ENCODE data around the gene MTFMT. TPM values are rescaled to one million over a fixed set of nuclear protein-coding genes. Genes with fewer than 3 reads are reported as not detected.

MTFMT gene
- total RNA-seq, 1 donor from 2014 or later = 13.5 TPM

DNA sequence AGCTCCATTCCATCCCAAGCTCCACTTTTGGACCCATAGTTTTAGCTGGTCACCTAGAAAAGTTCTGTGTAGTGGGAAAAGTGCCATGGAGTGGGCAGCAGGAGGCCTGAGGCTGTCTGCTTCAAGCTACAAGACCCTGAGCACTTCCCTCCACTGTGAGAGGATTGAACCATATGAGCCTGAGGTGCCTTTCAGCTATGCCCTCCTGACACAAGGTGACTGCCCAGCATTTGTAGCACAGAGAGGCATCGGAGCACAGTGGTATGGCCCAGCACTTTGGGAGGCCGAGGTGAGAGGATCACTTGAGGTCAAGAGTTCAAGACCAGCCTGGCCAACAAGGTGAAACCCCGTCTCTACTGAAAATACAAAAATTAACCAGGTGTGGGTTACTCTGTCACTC lies 43.2 kb upstream of the MTFMT start:
- no peaks in the 10 kb centered on the region for H3K36me3 Mint-ChIP-seq (ENCODE audit: low read depth)
- H3K4me3 Mint-ChIP-seq = no peak overlapping the region
- ChIA-PET POLR2A (no interaction called here), CTCF (interaction anchor here (1.4 kb wide), 1 partner anchor 39 kb away, joined by 3 read pairs; no protein-coding TSS in a partner anchor)
- H3K27me3 Mint-ChIP-seq = peaks cover 20% of the 10 kb centered on the region
- DNase-seq (no peak), ATAC-seq (ENCODE audit: low read depth) (no peak)
- intact Hi-C loops (cut with micrococcal nuclease) = no loop called here
- no peaks in the 10 kb centered on the region for H3K9me3 Mint-ChIP-seq
- TF ChIP-seq, protein P1, sequence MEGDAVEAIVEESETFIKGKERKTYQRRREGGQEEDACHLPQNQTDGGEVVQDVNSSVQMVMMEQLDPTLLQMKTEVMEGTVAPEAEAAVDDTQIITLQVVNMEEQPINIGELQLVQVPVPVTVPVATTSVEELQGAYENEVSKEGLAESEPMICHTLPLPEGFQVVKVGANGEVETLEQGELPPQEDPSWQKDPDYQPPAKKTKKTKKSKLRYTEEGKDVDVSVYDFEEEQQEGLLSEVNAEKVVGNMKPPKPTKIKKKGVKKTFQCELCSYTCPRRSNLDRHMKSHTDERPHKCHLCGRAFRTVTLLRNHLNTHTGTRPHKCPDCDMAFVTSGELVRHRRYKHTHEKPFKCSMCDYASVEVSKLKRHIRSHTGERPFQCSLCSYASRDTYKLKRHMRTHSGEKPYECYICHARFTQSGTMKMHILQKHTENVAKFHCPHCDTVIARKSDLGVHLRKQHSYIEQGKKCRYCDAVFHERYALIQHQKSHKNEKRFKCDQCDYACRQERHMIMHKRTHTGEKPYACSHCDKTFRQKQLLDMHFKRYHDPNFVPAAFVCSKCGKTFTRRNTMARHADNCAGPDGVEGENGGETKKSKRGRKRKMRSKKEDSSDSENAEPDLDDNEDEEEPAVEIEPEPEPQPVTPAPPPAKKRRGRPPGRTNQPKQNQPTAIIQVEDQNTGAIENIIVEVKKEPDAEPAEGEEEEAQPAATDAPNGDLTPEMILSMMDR (IDR thresholded peaks at IDR 0.05) = no peak
- H3K4me1 Mint-ChIP-seq = peaks cover 3% of the 10 kb centered on the region
- H3K27ac Mint-ChIP-seq = no peak overlapping the region

- no peaks in the 10 kb centered on the region for H3K36me3 Mint-ChIP-seq (ENCODE audit: low read depth)
- no peak overlapping the region for H3K27ac Mint-ChIP-seq
- TF ChIP-seq, protein P1 (IDR thresholded peaks at IDR 0.05) = no peak
- H3K4me3 Mint-ChIP-seq = no peak overlapping the region
- ChIA-PET CTCF (no interaction called here), POLR2A (no interaction called here)
- no peaks in the 10 kb centered on the region for H3K9me3 Mint-ChIP-seq
- H3K4me1 Mint-ChIP-seq = peaks cover 5% of the 10 kb centered on the region
- intact Hi-C loops (cut with micrococcal nuclease) = no loop called here
- H3K27me3 Mint-ChIP-seq = peaks cover 23% of the 10 kb centered on the region
- ATAC-seq (ENCODE audit: low read depth) (no peak), DNase-seq (no peak)
Observed at GRCh38 chr15:65072027-65072426, 42.6 kb upstream of the MTFMT start.

GRCh38 chr15:65071381-65071811 lies 42.0 kb upstream of the MTFMT start:
- H3K4me3 Mint-ChIP-seq = no peak overlapping the region
- TF ChIP-seq, protein P1 (IDR thresholded peaks at IDR 0.05) = no peak
- H3K36me3 Mint-ChIP-seq (ENCODE audit: low read depth) = no peaks in the 10 kb centered on the region
- DNase-seq (no peak), ATAC-seq (ENCODE audit: low read depth) (no peak)
- intact Hi-C loops (cut with micrococcal nuclease) = no loop called here
- ChIA-PET POLR2A (no interaction called here), CTCF (no interaction called here)
- H3K27ac Mint-ChIP-seq = no peak overlapping the region
- peaks cover 5% of the 10 kb centered on the region for H3K4me1 Mint-ChIP-seq
- H3K9me3 Mint-ChIP-seq = no peaks in the 10 kb centered on the region
- H3K27me3 Mint-ChIP-seq = peaks cover 24% of the 10 kb centered on the region

DNA sequence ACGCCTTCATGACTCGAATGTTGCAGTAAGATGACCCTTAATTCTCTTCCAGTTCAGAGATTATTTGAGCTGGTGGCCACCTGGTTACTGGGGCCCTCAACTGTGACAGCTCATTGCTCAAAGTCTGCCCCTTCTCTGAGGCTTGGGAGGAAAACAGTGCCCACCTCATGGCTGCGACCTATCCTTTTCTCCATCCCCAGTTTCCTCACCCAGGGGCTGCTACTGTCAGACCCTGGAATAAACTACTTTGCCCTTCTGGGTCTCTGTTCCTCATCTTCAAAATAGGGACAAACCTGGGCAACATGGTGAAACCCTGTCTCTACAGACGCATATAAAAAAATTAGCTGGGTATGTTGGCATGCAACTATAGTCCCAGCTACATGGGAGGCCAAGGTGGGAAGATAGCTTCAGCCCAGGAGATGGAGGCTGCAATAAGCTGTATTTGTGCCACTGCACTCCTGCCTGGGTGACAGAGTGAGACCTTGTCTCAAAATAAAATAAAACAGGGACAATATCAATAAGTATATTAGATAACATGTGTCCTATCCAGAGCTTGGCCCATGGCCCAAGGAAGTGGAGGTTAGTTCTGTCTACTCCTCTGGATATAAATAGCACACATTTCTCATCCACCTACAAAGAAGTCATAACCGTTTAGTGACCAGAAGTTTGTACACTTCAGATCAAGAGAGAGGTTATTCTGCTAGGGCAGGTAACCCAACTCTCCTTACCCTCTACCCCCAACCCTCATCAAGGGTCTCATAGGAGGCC lies 40.5 kb upstream of the MTFMT start:
- TF ChIP-seq, protein P1 (IDR thresholded peaks at IDR 0.05) = no peak
- Mint-ChIP-seq H3K4me1 (peaks cover 5% of the 10 kb centered on the region), H3K4me3 (no peak overlapping the region), H3K27ac (no peak overlapping the region), H3K36me3 (ENCODE audit: low read depth) (no peaks in the 10 kb centered on the region), H3K27me3 (peaks cover 30% of the 10 kb centered on the region), H3K9me3 (no peaks in the 10 kb centered on the region)
- ATAC-seq (ENCODE audit: low read depth) = no peak
- DNase-seq = no peak
- ChIA-PET CTCF (interaction anchor here (0.6 kb wide), 1 partner anchor 880 kb away, joined by 3 read pairs; no protein-coding TSS in a partner anchor), POLR2A (no interaction called here)
- intact Hi-C loops (cut with micrococcal nuclease) = no loop called here

GRCh38 chr15:65069179-65069578 lies 39.7 kb upstream of the MTFMT start:
- POLR2A ChIA-PET = no interaction called here
- TF ChIP-seq, protein P1 (IDR thresholded peaks at IDR 0.05) = no peak
- H3K27ac Mint-ChIP-seq = no peak overlapping the region
- H3K27me3 Mint-ChIP-seq = peaks cover 32% of the 10 kb centered on the region
- DNase-seq = no peak
- no peak overlapping the region for H3K4me3 Mint-ChIP-seq
- CTCF ChIA-PET = no interaction called here
- H3K36me3 Mint-ChIP-seq (ENCODE audit: low read depth) = no peaks in the 10 kb centered on the region
- no peaks in the 10 kb centered on the region for H3K9me3 Mint-ChIP-seq
- no peak for ATAC-seq (ENCODE audit: low read depth)
- H3K4me1 Mint-ChIP-seq = peaks cover 5% of the 10 kb centered on the region
- intact Hi-C loops (cut with micrococcal nuclease) = no loop called here

All from activated B cell treated with CpG ODN at 0.5 μM for 24 hours (primary cell).